ENCODE measurements around the gene CDC6. TPM values are rescaled to one million over a fixed set of nuclear protein-coding genes. Genes with fewer than 3 reads are reported as not detected.

The CDC6 gene
- total and polyA plus RNA-seq, 2 experiments from 2014 or later: 9.8 to 12.4 TPM

GRCh38 chr17:40320756-40321523 is 33.3 kb downstream of the CDC6 start:
- peaks cover 67% of the 10 kb centered on the region for H3K4me1 ChIP-seq (ENCODE audit: insufficient read depth)
- H3K27me3 ChIP-seq (replicated peaks; ENCODE audit: insufficient read depth): no peaks in the 10 kb centered on the region
- 8 to 12% methylated on average over 11 to 19 of the region's 19 CpGs for WGBS, 2 experiments (ENCODE audit: low coverage in 1 of 2, low lambda C conversion rate in 2 of 2, missing lambda C conversion rate in 2 of 2)
- peak overlapping the region; percentile 95 for H3K27ac ChIP-seq
- peaks cover 5% of the 10 kb centered on the region for H3F3A ChIP-seq (ENCODE audit: insufficient read depth)
- peak overlapping the region; percentile 83 for H3K4me3 ChIP-seq
- H3K9me3 ChIP-seq (ENCODE audit: low read depth): no peaks in the 10 kb centered on the region
- peak overlapping the region; percentile 79 for H3K4me2 ChIP-seq (ENCODE audit: unreplicated experiment)
- in situ Hi-C loops (cut with MboI): no loop called here
- peak overlapping the region; percentile 96 for H3K9ac ChIP-seq
- no peaks in the 10 kb centered on the region for H3K36me3 ChIP-seq (ENCODE audit: low read depth)
- peak; percentile 49 for DNase-seq
- peaks cover 79% of the 10 kb centered on the region for H3K79me2 ChIP-seq (ENCODE audit: insufficient read depth)
- no peaks in the 10 kb centered on the region for H3K9me2 ChIP-seq (ENCODE audit: insufficient read depth)
- H4K20me1 ChIP-seq (ENCODE audit: insufficient read depth): no peaks in the 10 kb centered on the region
- H2AFZ ChIP-seq: no peak overlapping the region
- TF ChIP-seq EZH2 (IDR thresholded peaks at IDR 0.05; ENCODE audit: insufficient read depth, poor library complexity, severe bottlenecking) (no peak), EZH2phosphoT487 (IDR thresholded peaks at IDR 0.05; ENCODE audit: insufficient read depth, low read depth) (no peak)

- no peaks in the 10 kb centered on the region for H3K27me3 ChIP-seq (replicated peaks; ENCODE audit: insufficient read depth)
- H3K9ac ChIP-seq: peak overlapping the region; percentile 96
- H3K27ac ChIP-seq: peak overlapping the region; percentile 95
- no peak overlapping the region for H2AFZ ChIP-seq
- H3F3A ChIP-seq (ENCODE audit: insufficient read depth): peaks cover 5% of the 10 kb centered on the region
- in situ Hi-C loops (cut with MboI): no loop called here
- TF ChIP-seq EZH2phosphoT487 (IDR thresholded peaks at IDR 0.05; ENCODE audit: insufficient read depth, low read depth): no peak
- no peak for TF ChIP-seq EZH2 (IDR thresholded peaks at IDR 0.05; ENCODE audit: insufficient read depth, poor library complexity, severe bottlenecking)
- H3K4me2 ChIP-seq (ENCODE audit: unreplicated experiment): peak overlapping the region; percentile 79
- no peaks in the 10 kb centered on the region for H3K9me3 ChIP-seq (ENCODE audit: low read depth)
- H4K20me1 ChIP-seq (ENCODE audit: insufficient read depth): no peaks in the 10 kb centered on the region
- H3K9me2 ChIP-seq (ENCODE audit: insufficient read depth): no peaks in the 10 kb centered on the region
- DNase-seq: no peak
- H3K4me1 ChIP-seq (ENCODE audit: insufficient read depth): peaks cover 67% of the 10 kb centered on the region
- H3K4me3 ChIP-seq: peak overlapping the region; percentile 83
- WGBS, 2 experiments (ENCODE audit: low coverage in 1 of 2, low lambda C conversion rate in 2 of 2, missing lambda C conversion rate in 2 of 2): 18 to 25% methylated on average over 4 of the region's 4 CpGs
- H3K36me3 ChIP-seq (ENCODE audit: low read depth): no peaks in the 10 kb centered on the region
- H3K79me2 ChIP-seq (ENCODE audit: insufficient read depth): peaks cover 85% of the 10 kb centered on the region
Observed at GRCh38 chr17:40321524-40321929, 33.8 kb downstream of the CDC6 start.

GRCh38 chr17:40321961-40322357 is 34.3 kb downstream of the CDC6 start:
- Histone ChIP-seq H3K36me3 (ENCODE audit: low read depth) (no peaks in the 10 kb centered on the region), H3K9ac (peak overlapping the region; percentile 96), H3F3A (ENCODE audit: insufficient read depth) (peaks cover 3% of the 10 kb centered on the region), H3K79me2 (ENCODE audit: insufficient read depth) (peaks cover 89% of the 10 kb centered on the region), H3K4me1 (ENCODE audit: insufficient read depth) (peaks cover 69% of the 10 kb centered on the region), H3K9me3 (ENCODE audit: low read depth) (no peaks in the 10 kb centered on the region), H2AFZ (no peak overlapping the region), H3K27ac (peak overlapping the region; percentile 95), H4K20me1 (ENCODE audit: insufficient read depth) (no peaks in the 10 kb centered on the region), H3K4me3 (peak overlapping the region; percentile 83), H3K27me3 (replicated peaks; ENCODE audit: insufficient read depth) (no peaks in the 10 kb centered on the region), H3K4me2 (ENCODE audit: unreplicated experiment) (peak overlapping the region; percentile 70), H3K9me2 (ENCODE audit: insufficient read depth) (no peaks in the 10 kb centered on the region)
- WGBS, 2 experiments (ENCODE audit: low coverage in 1 of 2, low lambda C conversion rate in 2 of 2, missing lambda C conversion rate in 2 of 2): 3 to 4% methylated on average over 4 of the region's 4 CpGs
- TF ChIP-seq EZH2phosphoT487 (IDR thresholded peaks at IDR 0.05; ENCODE audit: insufficient read depth, low read depth) (no peak), EZH2 (IDR thresholded peaks at IDR 0.05; ENCODE audit: insufficient read depth, poor library complexity, severe bottlenecking) (no peak)
- DNase-seq: no peak
- in situ Hi-C loops (cut with MboI): no loop called here

GRCh38 chr17:40322358-40323315 is 35.0 kb downstream of the CDC6 start:
- H3K4me3 ChIP-seq: peak overlapping the region; percentile 83
- H3K4me2 ChIP-seq (ENCODE audit: unreplicated experiment): peak overlapping the region; percentile 70
- H4K20me1 ChIP-seq (ENCODE audit: insufficient read depth): no peaks in the 10 kb centered on the region
- H3K36me3 ChIP-seq (ENCODE audit: low read depth): no peaks in the 10 kb centered on the region
- H3K9me2 ChIP-seq (ENCODE audit: insufficient read depth): no peaks in the 10 kb centered on the region
- H3K79me2 ChIP-seq (ENCODE audit: insufficient read depth): peaks cover 96% of the 10 kb centered on the region
- H3K27me3 ChIP-seq (replicated peaks; ENCODE audit: insufficient read depth): no peaks in the 10 kb centered on the region
- peaks cover 72% of the 10 kb centered on the region for H3K4me1 ChIP-seq (ENCODE audit: insufficient read depth)
- peak overlapping the region; percentile 96 for H3K9ac ChIP-seq
- H2AFZ ChIP-seq: peak overlapping the region; percentile 50
- H3K9me3 ChIP-seq (ENCODE audit: low read depth): no peaks in the 10 kb centered on the region
- no peak for TF ChIP-seq EZH2phosphoT487 (IDR thresholded peaks at IDR 0.05; ENCODE audit: insufficient read depth, low read depth)
- WGBS, 2 experiments (ENCODE audit: low coverage in 1 of 2, low lambda C conversion rate in 2 of 2, missing lambda C conversion rate in 2 of 2): 3 to 7% methylated on average over 17 to 18 of the region's 19 CpGs
- H3F3A ChIP-seq (ENCODE audit: insufficient read depth): no peaks in the 10 kb centered on the region; the same call in 1 of the 2 replicates
- peak overlapping the region; percentile 95 for H3K27ac ChIP-seq
- in situ Hi-C loops (cut with MboI): no loop called here
- peak; percentile 89 for DNase-seq

Data from GM23248 (cell line).